Panc1 (cell line): Measurements from ENCODE around the gene MAST1. TPM values are rescaled to one million over a fixed set of nuclear protein-coding genes. Genes with fewer than 3 reads are reported as not detected.

Experiments used
- ATAC-seq: fragments of 200-7000 bp; cut with Tn5 transposase; 2 replicates; pipeline ENCODE4 v1.9.1; 2020; ENCODE audit warnings: mild to moderate bottlenecking, moderate library complexity
- BruUV-seq: library from RNA; stranded (reverse); fragments of 400-500 nt; replicated peaks from 2 replicates; lab custom pipeline; 2021; lab: Mats Ljungman, UMichigan
- CTCF ChIA-PET: fragments of 300-600 bp; sonication (Branson Sonifier 250); formaldehyde crosslinking; loops from one replicate; lab custom pipeline; 2022; ENCODE audit warnings: antibody characterized with exemption; lab: Charles Lee
- POLR2A ChIA-PET: fragments of 300-600 bp; sonication (Branson Sonifier 250); formaldehyde crosslinking; loops from one replicate; lab custom pipeline; 2022; ENCODE audit warnings: antibody characterized with exemption; lab: Charles Lee
- DNase-seq: peaks from one replicate; pipeline ENCODE4 v3.0.0-alpha.2; 2010; ENCODE audit warnings: low read depth, low spot score
- H3K27ac ChIP-seq: 2 replicates; pipeline ENCODE4 v1.5.1; 2011; ENCODE audit warnings: mild to moderate bottlenecking, low read length, inconsistent platforms
- H3K27me3 ChIP-seq: fragments of 200-500 bp; sonication (Bioruptor generic); 2 replicates; pipeline ENCODE4 v1.6.0; 2014; ENCODE audit warnings: low read length, inconsistent platforms; ENCODE audit not compliant: control insufficient read depth, insufficient read depth
- H3K36me3 ChIP-seq: fragments of 200-500 bp; sonication (Bioruptor generic); 2 replicates; pipeline ENCODE4 v1.5.1; 2014; ENCODE audit warnings: inconsistent platforms, mild to moderate bottlenecking, low read length, moderate library complexity; ENCODE audit not compliant: control insufficient read depth, insufficient read depth
- H3K4me1 ChIP-seq: 2 replicates; pipeline ENCODE4 v1.5.1; 2011; ENCODE audit warnings: inconsistent platforms, mild to moderate bottlenecking, low read length, moderate library complexity; ENCODE audit not compliant: control insufficient read depth, insufficient read depth
- H3K4me3 ChIP-seq, 2 experiments: 2 replicates each; pipeline ENCODE4 v1.5.1; 2011 to 2012; ENCODE audit warnings: low read depth in 2 of 2, low read length in 2 of 2, mild to moderate bottlenecking in 2 of 2, inconsistent platforms in 1 of 2, moderate library complexity in 1 of 2
- H3K9me3 ChIP-seq: fragments of 200-500 bp; sonication (Bioruptor generic); 2 replicates; pipeline ENCODE4 v1.5.1; 2014; ENCODE audit warnings: low read depth, mild to moderate bottlenecking, inconsistent platforms, low read length, moderate library complexity; ENCODE audit not compliant: control insufficient read depth, insufficient read depth
- CTCF ChIP-seq: fragments of 450-650 bp; IDR thresholded peaks from 2 replicates; pipeline ENCODE4 v1.5.1; 2017; ENCODE audit warnings: mild to moderate bottlenecking
- POLR2AphosphoS5 ChIP-seq: IDR thresholded peaks from 2 replicates; pipeline ENCODE4 v1.6.1; 2012; ENCODE audit warnings: mild to moderate bottlenecking, low read depth, low read length, moderate library complexity
- REST ChIP-seq, 2 experiments: IDR thresholded peaks; 2 replicates each; pipeline ENCODE4 v1.6.1; 2011 to 2012; ENCODE audit warnings: low read depth in 2 of 2, control low read depth in 1 of 2, low read length in 1 of 2, mild to moderate bottlenecking in 1 of 2, moderate library complexity in 1 of 2; ENCODE audit not compliant: insufficient read depth in 1 of 2
- SIN3A ChIP-seq: IDR thresholded peaks from 2 replicates; pipeline ENCODE4 v1.6.1; 2012; ENCODE audit warnings: low read depth, mild to moderate bottlenecking, low read length, moderate library complexity, borderline replicate concordance; ENCODE audit not compliant: insufficient read depth
- TCF7L2 ChIP-seq: IDR thresholded peaks from 2 replicates; pipeline ENCODE4 v1.6.1; 2011; ENCODE audit warnings: mild to moderate bottlenecking, low read depth, low read length, inconsistent platforms
- in situ Hi-C: cut with HindIII; loops from 2 replicates; pipeline ENCODE4 v1.10.0; 2016; ENCODE audit warnings: low sequenced_read_pairs, low pct_unique_long_range_greater_than_20kb
- intact Hi-C: fragments of 100-400 bp; cut with micrococcal nuclease; formaldehyde crosslinking; loops from one replicate; pipeline ENCODE4 v1.10.0; 2022; ENCODE audit not compliant: unreplicated experiment
- total RNA-seq: library from RNA; stranded (reverse); gene quantifications from one replicate; pipeline ENCODE4 v1.2.1, GENCODE V29; 2021; ENCODE audit not compliant: unreplicated experiment

MAST1 gene
- total RNA-seq, 1 experiment from 2014 or later, result 3.1 TPM

GRCh38 chr19:12838886-12839756 lies 806 bp downstream of the MAST1 start:
- H3K9me3 ChIP-seq, result no peaks in the 10 kb centered on the region
- POLR2A ChIA-PET, result no interaction called here
- no peaks in the 10 kb centered on the region for H3K27me3 ChIP-seq
- TF ChIP-seq POLR2AphosphoS5 (no peak), REST (IDR thresholded peaks at IDR 0.05; ENCODE audit: insufficient read depth in 1 of 2, low read depth in 2 of 2, low read length in 1 of 2) (no peak), SIN3A (no peak), CTCF (no peak), TCF7L2 (no peak)
- CTCF ChIA-PET, result no interaction called here
- intact Hi-C loops, result no loop called here
- H3K4me1 ChIP-seq, result peaks cover 4% of the 10 kb centered on the region
- peak overlapping the region; percentile 47 to 50 for H3K4me3 ChIP-seq
- no TSS peak for BruUV-seq
- H3K36me3 ChIP-seq, result no peaks in the 10 kb centered on the region; the same call in 1 of the 2 replicates
- in situ Hi-C loops, result no loop called here
- no peak for ATAC-seq
- H3K27ac ChIP-seq, result no peak overlapping the region
- no peak for DNase-seq

- no peak overlapping the region for H3K4me3 ChIP-seq
- no peaks in the 10 kb centered on the region; the same call in 1 of the 2 replicates for H3K36me3 ChIP-seq
- BruUV-seq, result no TSS peak
- ChIA-PET POLR2A (no interaction called here), CTCF (no interaction called here)
- intact Hi-C loops, result no loop called here
- DNase-seq (no peak), ATAC-seq (peak; percentile 23)
- in situ Hi-C loops, result no loop called here
- TF ChIP-seq TCF7L2 (no peak), POLR2AphosphoS5 (no peak), REST (IDR thresholded peaks at IDR 0.05; ENCODE audit: insufficient read depth in 1 of 2, low read depth in 2 of 2, low read length in 1 of 2) (no peak), SIN3A (no peak), CTCF (no peak)
- peaks cover 4% of the 10 kb centered on the region; the same call in 1 of the 2 replicates for H3K4me1 ChIP-seq
- H3K27me3 ChIP-seq, result no peaks in the 10 kb centered on the region
- H3K27ac ChIP-seq, result no peak overlapping the region
- H3K9me3 ChIP-seq, result no peaks in the 10 kb centered on the region
Observed at GRCh38 chr19:12840091-12841079, 2.1 kb downstream of the MAST1 start.
